ENCODE results near the gene EPS8L2. TPM values are rescaled to one million over a fixed set of nuclear protein-coding genes. Genes with fewer than 3 reads are reported as not detected.

EPS8L2 gene
- total and polyA plus RNA-seq, 9 of the 15 experiments (the other 6 are each of a cell fraction or from before 2014, with no cell fraction given) = 0.75 to 17.0 (median 3.7) TPM

DNA sequence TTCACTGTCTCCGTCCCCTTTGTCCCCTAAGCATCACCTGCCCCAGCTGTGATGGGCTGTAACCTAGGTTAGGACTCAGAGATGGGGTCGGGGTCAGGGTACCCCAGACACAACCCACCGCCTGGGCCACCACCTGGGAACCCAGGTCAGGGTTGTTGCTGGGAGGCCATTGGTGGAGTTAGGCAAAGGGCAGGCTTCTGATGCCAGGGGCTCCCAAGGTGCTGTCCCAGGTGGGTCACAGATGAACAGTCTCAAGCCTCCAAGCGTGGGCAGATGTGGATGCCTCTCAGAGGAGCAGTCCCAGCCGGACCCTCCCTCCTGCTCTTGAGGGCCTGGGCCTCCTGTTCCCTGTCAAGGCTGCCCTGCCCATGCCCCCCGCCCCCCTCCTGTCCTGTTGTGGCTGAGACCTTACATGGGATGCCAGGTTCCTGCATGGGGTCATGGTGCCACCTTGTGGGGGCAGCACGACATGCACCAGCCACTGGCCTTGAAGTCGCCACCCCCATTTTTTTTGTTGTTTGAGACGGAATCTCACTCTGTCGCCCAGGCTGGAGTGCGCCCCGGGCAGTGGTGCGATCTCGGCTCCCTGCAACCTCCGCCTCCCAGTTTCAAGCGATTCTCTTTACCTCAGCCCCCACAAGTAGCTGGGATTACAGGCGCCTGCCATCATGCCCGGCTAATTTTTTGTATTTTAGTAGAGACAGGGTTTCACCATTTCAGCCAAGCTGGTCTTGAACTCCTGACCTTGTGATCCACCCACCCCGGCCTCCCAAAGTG lies 59.2 kb downstream of the EPS8L2 start (continued):
- TF ChIP-seq ZNF592 (IDR thresholded peaks at IDR 0.05) = no peak
- peak; percentile 32; the same call in 1 of the 2 replicates for TF ChIP-seq HBP1 (CRISPR knock-in tag; IDR thresholded peaks at IDR 0.05)
- no peak for TF ChIP-seq GTF2E2 (tag; IDR thresholded peaks at IDR 0.05)
- TF ChIP-seq SLC30A9 (CRISPR knock-in tag; IDR thresholded peaks at IDR 0.05) = no peak
- TF ChIP-seq KAT7 (CRISPR knock-in tag; IDR thresholded peaks at IDR 0.05; ENCODE audit: borderline replicate concordance) = no peak
- TF ChIP-seq XRCC3 (IDR thresholded peaks at IDR 0.05) = no peak
- TF ChIP-seq ZNF133 (CRISPR knock-in tag; IDR thresholded peaks at IDR 0.05) = no peak
- TF ChIP-seq POLR2AphosphoS5 (IDR thresholded peaks at IDR 0.05; ENCODE audit: control insufficient read depth, insufficient read depth, low read depth, low read length) = peak; percentile 81; the same call in 1 of the 2 replicates
- TF ChIP-seq, protein P1, sequence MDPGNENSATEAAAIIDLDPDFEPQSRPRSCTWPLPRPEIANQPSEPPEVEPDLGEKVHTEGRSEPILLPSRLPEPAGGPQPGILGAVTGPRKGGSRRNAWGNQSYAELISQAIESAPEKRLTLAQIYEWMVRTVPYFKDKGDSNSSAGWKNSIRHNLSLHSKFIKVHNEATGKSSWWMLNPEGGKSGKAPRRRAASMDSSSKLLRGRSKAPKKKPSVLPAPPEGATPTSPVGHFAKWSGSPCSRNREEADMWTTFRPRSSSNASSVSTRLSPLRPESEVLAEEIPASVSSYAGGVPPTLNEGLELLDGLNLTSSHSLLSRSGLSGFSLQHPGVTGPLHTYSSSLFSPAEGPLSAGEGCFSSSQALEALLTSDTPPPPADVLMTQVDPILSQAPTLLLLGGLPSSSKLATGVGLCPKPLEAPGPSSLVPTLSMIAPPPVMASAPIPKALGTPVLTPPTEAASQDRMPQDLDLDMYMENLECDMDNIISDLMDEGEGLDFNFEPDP (CRISPR knock-in tag; IDR thresholded peaks at IDR 0.05) = peak; percentile 53; the same call in 1 of the 2 replicates
- TF ChIP-seq MAZ (CRISPR knock-in tag; conservative IDR thresholded peaks at IDR 0.05 in 1 of 2, IDR thresholded peaks at IDR 0.05 in 1 of 2) = peak in 1 of 2 experiments; percentile 66; a peak in 2 of 4 replicates
- TF ChIP-seq NFRKB (IDR thresholded peaks at IDR 0.05; ENCODE audit: low read depth) = no peak
- no peak for TF ChIP-seq SIX5 (IDR thresholded peaks at IDR 0.05; ENCODE audit: borderline replicate concordance in 1 of 2, insufficient read depth in 1 of 2, low read depth in 1 of 2, low read length in 2 of 2)
- peak; percentile 57; the same call in 1 of the 2 replicates for TF ChIP-seq ZNF551 (CRISPR knock-in tag; IDR thresholded peaks at IDR 0.05)
- no peak for TF ChIP-seq DNMT1 (IDR thresholded peaks at IDR 0.05)
- no peak for TF ChIP-seq RNF219 (CRISPR knock-in tag; IDR thresholded peaks at IDR 0.05)
